Central memory CD8-positive, alpha-beta T cell (primary cell): ENCODE data around the gene SP2.

Experiments
- ATAC-seq: fragments of 150-1000 bp; cut with Tn5 transposase; replicated peaks from 2 replicates; pipeline ENCODE4 v1.10.0; 2022; ENCODE audit warnings: mild to moderate bottlenecking, moderate FRiP score, moderate number of reproducible peaks; ENCODE audit not compliant: poor library complexity, severe bottlenecking; ENCODE audit errors: extremely low read depth
- DNase-seq, 2 donors: peaks; one replicate each; pipeline ENCODE4 v3.0.0; 2021; ENCODE audit warnings: low spot score in 2 of 2
- H3K27ac Mint-ChIP-seq: one replicate; pipeline ENCODE4 v1.8.0; 2022; ENCODE audit warnings: low read depth, mild to moderate bottlenecking, moderate library complexity, mixed read lengths
- H3K27me3 Mint-ChIP-seq: one replicate; pipeline ENCODE4 v1.8.0; 2022; ENCODE audit warnings: mixed read lengths
- H3K36me3 Mint-ChIP-seq: one replicate; pipeline ENCODE4 v1.8.0; 2022; ENCODE audit warnings: mild to moderate bottlenecking, moderate library complexity, mixed read lengths; ENCODE audit not compliant: insufficient read depth
- H3K4me1 Mint-ChIP-seq: one replicate; pipeline ENCODE4 v1.8.0; 2022; ENCODE audit warnings: mixed read lengths
- H3K4me3 Mint-ChIP-seq: one replicate; pipeline ENCODE4 v1.8.0; 2022; ENCODE audit warnings: mild to moderate bottlenecking, moderate library complexity, mixed read lengths
- H3K9me3 Mint-ChIP-seq: one replicate; pipeline ENCODE4 v1.8.0; 2022; ENCODE audit warnings: mixed read lengths

SP2 gene

GRCh38 chr17:47884905-47885730 lies 10.9 kb upstream of the SP2 start:
- no peak for ATAC-seq
- peaks cover 17% of the 10 kb centered on the region for H3K27me3 Mint-ChIP-seq
- peaks cover 2% of the 10 kb centered on the region for H3K36me3 Mint-ChIP-seq
- no peak for DNase-seq
- no peak overlapping the region for H3K27ac Mint-ChIP-seq
- no peak overlapping the region for H3K4me3 Mint-ChIP-seq
- no peaks in the 10 kb centered on the region for H3K9me3 Mint-ChIP-seq
- H3K4me1 Mint-ChIP-seq = peaks cover 8% of the 10 kb centered on the region

- H3K36me3 Mint-ChIP-seq = peaks cover 2% of the 10 kb centered on the region
- no peak for DNase-seq
- peaks cover 8% of the 10 kb centered on the region for H3K4me1 Mint-ChIP-seq
- H3K27me3 Mint-ChIP-seq = peaks cover 11% of the 10 kb centered on the region
- no peak for ATAC-seq
- no peaks in the 10 kb centered on the region for H3K9me3 Mint-ChIP-seq
- H3K27ac Mint-ChIP-seq = no peak overlapping the region
- no peak overlapping the region for H3K4me3 Mint-ChIP-seq
These were observed 7.7 kb upstream of the SP2 start for GRCh38 chr17:47888293-47888692.

- Mint-ChIP-seq H3K27me3 (no peaks in the 10 kb centered on the region), H3K4me3 (no peak overlapping the region), H3K9me3 (no peaks in the 10 kb centered on the region), H3K27ac (no peak overlapping the region), H3K36me3 (peaks cover 2% of the 10 kb centered on the region), H3K4me1 (peaks cover 17% of the 10 kb centered on the region)
- ATAC-seq = peak; percentile 100
- DNase-seq = peak; percentile 81 to 91
These were observed 6.1 kb upstream of the SP2 start for GRCh38 chr17:47889734-47890529.

- H3K36me3 Mint-ChIP-seq = peaks cover 8% of the 10 kb centered on the region
- no peak for ATAC-seq
- no peaks in the 10 kb centered on the region for H3K9me3 Mint-ChIP-seq
- no peak overlapping the region for H3K27ac Mint-ChIP-seq
- H3K4me1 Mint-ChIP-seq = peaks cover 17% of the 10 kb centered on the region
- no peak for DNase-seq
- H3K27me3 Mint-ChIP-seq = no peaks in the 10 kb centered on the region
- no peak overlapping the region for H3K4me3 Mint-ChIP-seq
These were observed 4.4 kb upstream of the SP2 start for GRCh38 chr17:47891545-47892088.

- H3K27ac Mint-ChIP-seq = peak overlapping the region; percentile 98
- ATAC-seq = no peak
- DNase-seq = no peak
- H3K4me1 Mint-ChIP-seq = peaks cover 40% of the 10 kb centered on the region
- peak overlapping the region; percentile 90 for H3K4me3 Mint-ChIP-seq
- peaks cover 19% of the 10 kb centered on the region for H3K36me3 Mint-ChIP-seq
- no peaks in the 10 kb centered on the region for H3K27me3 Mint-ChIP-seq
- H3K9me3 Mint-ChIP-seq = no peaks in the 10 kb centered on the region
These were observed 1.3 kb upstream of the SP2 start for GRCh38 chr17:47894498-47895346.

- Mint-ChIP-seq H3K27me3 (no peaks in the 10 kb centered on the region), H3K27ac (peak overlapping the region; percentile 98)
These were observed 635 bp upstream of the SP2 start for GRCh38 chr17:47895347-47895855.

GRCh38 chr17:47896672-47897490 lies 845 bp downstream of the SP2 start:
- Mint-ChIP-seq H3K36me3 (peaks cover 33% of the 10 kb centered on the region), H3K4me1 (peaks cover 46% of the 10 kb centered on the region), H3K9me3 (no peaks in the 10 kb centered on the region), H3K4me3 (peak overlapping the region; percentile 90), H3K27me3 (no peaks in the 10 kb centered on the region), H3K27ac (peak overlapping the region; percentile 98)
- ATAC-seq (peak; percentile 3), DNase-seq (no peak)

More at GRCh38 chr17:47895347-47895855, 635 bp upstream of the SP2 start:
- H3K4me1 Mint-ChIP-seq = peaks cover 42% of the 10 kb centered on the region
- ATAC-seq = no peak
- H3K9me3 Mint-ChIP-seq = no peaks in the 10 kb centered on the region
- peak overlapping the region; percentile 90 for H3K4me3 Mint-ChIP-seq
- peaks cover 22% of the 10 kb centered on the region for H3K36me3 Mint-ChIP-seq
- no peak for DNase-seq

- H3K36me3 Mint-ChIP-seq = peaks cover 37% of the 10 kb centered on the region
These were observed 1.5 kb downstream of the SP2 start for GRCh38 chr17:47897561-47897960.

GRCh38 chr17:47898241-47898640 lies 2.2 kb downstream of the SP2 start:
- Mint-ChIP-seq H3K27ac (no peak overlapping the region), H3K36me3 (peaks cover 37% of the 10 kb centered on the region), H3K9me3 (no peaks in the 10 kb centered on the region), H3K4me1 (peaks cover 57% of the 10 kb centered on the region), H3K4me3 (no peak overlapping the region), H3K27me3 (no peaks in the 10 kb centered on the region)
- ATAC-seq (no peak), DNase-seq (no peak)

More at GRCh38 chr17:47897561-47897960, 1.5 kb downstream of the SP2 start:
- no peaks in the 10 kb centered on the region for H3K9me3 Mint-ChIP-seq
- DNase-seq = no peak
- H3K4me1 Mint-ChIP-seq = peaks cover 53% of the 10 kb centered on the region
- peak overlapping the region; percentile 90 for H3K4me3 Mint-ChIP-seq
- no peak for ATAC-seq
- H3K27me3 Mint-ChIP-seq = no peaks in the 10 kb centered on the region
- H3K27ac Mint-ChIP-seq = peak overlapping the region; percentile 98

- H3K4me1 Mint-ChIP-seq = peaks cover 53% of the 10 kb centered on the region
- no peaks in the 10 kb centered on the region for H3K9me3 Mint-ChIP-seq
- peaks cover 43% of the 10 kb centered on the region for H3K36me3 Mint-ChIP-seq
- no peak overlapping the region for H3K4me3 Mint-ChIP-seq
- DNase-seq (no peak), ATAC-seq (no peak)
- H3K27ac Mint-ChIP-seq = no peak overlapping the region
- H3K27me3 Mint-ChIP-seq = no peaks in the 10 kb centered on the region
These were observed 3.6 kb downstream of the SP2 start for GRCh38 chr17:47899643-47900042.

- ATAC-seq = no peak
- peaks cover 40% of the 10 kb centered on the region for H3K36me3 Mint-ChIP-seq
- no peaks in the 10 kb centered on the region for H3K27me3 Mint-ChIP-seq
- H3K4me1 Mint-ChIP-seq = peaks cover 64% of the 10 kb centered on the region
- no peak overlapping the region for H3K4me3 Mint-ChIP-seq
- H3K9me3 Mint-ChIP-seq = no peaks in the 10 kb centered on the region
- DNase-seq = no peak
- no peak overlapping the region for H3K27ac Mint-ChIP-seq
These were observed 5.4 kb downstream of the SP2 start for GRCh38 chr17:47901423-47901822.
